Skeletal muscle satellite cell (primary cell): ENCODE results near the gene DNM2.

Experiments used
- H3K27me3 ChIP-seq: 2 replicates; pipeline ENCODE4 v1.7.0; 2013; ENCODE audit warnings: low read length; ENCODE audit not compliant: control insufficient read depth, insufficient read depth
- H3K36me3 ChIP-seq: 2 replicates; pipeline ENCODE4 v1.7.0; 2013; ENCODE audit warnings: mild to moderate bottlenecking, control low read depth, low read length; ENCODE audit not compliant: insufficient read depth
- H3K4me1 ChIP-seq: 2 replicates; pipeline ENCODE4 v1.7.0; 2013; ENCODE audit warnings: low read length; ENCODE audit not compliant: control insufficient read depth, insufficient read depth
- H3K4me2 ChIP-seq: 2 replicates; pipeline ENCODE4 v1.7.0; 2013; ENCODE audit warnings: mild to moderate bottlenecking, low read length
- H3K4me3 ChIP-seq: 2 replicates; pipeline ENCODE4 v1.7.0; 2013; ENCODE audit warnings: low read length
- H3K9ac ChIP-seq: 2 replicates; pipeline ENCODE4 v1.7.0; 2013; ENCODE audit warnings: mild to moderate bottlenecking, low read depth, low read length, moderate library complexity
- H3K9me3 ChIP-seq: replicated peaks from 2 replicates; pipeline ENCODE4 v1.7.0; 2013; ENCODE audit warnings: mild to moderate bottlenecking, control low read depth, low read length

DNM2 gene

DNA sequence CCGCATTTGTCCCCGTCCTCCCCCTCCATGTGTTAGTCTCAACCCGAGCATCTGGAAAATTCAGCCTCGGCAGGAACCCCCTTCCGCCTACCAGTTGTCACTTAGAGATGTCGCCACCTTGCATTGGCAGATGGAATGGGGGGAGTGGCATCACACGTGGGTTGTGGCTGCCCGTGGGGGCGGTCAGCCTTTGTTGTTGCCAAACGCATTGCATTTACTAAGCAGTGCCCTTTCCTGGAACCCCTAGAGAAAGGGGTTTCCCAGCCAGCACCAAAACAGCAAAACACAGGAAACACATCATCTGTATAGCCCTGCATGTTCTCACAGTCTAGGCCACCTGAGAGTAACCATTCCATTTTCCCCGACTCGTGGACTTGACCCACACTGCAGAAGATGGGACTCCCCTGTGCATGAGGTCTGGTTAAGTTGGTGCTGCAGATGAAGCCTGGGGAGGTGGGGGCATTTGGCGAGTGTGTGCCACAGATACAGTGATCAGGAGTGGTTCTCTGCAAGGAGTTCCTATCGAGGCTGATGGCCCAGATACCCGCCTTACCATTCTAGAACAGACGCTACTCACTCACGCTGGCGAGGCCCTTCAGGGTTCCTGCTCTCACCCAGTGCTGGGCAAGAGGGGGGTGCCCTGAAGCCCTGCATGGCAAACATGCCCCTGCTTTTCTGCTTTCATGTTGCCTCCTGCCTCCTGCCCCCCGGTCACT lies 79.8 kb downstream of the DNM2 start:
- Histone ChIP-seq H3K27me3 (no peaks in the 10 kb centered on the region), H3K36me3 (peaks cover 63% of the 10 kb centered on the region), H3K4me2 (no peak overlapping the region), H3K9ac (no peak overlapping the region), H3K9me3 (no peaks in the 10 kb centered on the region), H3K4me3 (no peak overlapping the region), H3K4me1 (no peaks in the 10 kb centered on the region)

GRCh38 chr19:10800488-10800887 lies 82.6 kb downstream of the DNM2 start:
- H3K4me3 ChIP-seq, result no peak overlapping the region
- H3K9ac ChIP-seq, result no peak overlapping the region
- H3K4me1 ChIP-seq, result no peaks in the 10 kb centered on the region
- no peaks in the 10 kb centered on the region for H3K27me3 ChIP-seq
- no peak overlapping the region for H3K4me2 ChIP-seq
- H3K9me3 ChIP-seq, result no peaks in the 10 kb centered on the region
- H3K36me3 ChIP-seq, result peaks cover 75% of the 10 kb centered on the region

GRCh38 chr19:10802479-10802878 lies 84.6 kb downstream of the DNM2 start:
- no peak overlapping the region for H3K4me2 ChIP-seq
- no peaks in the 10 kb centered on the region for H3K27me3 ChIP-seq
- H3K36me3 ChIP-seq, result peaks cover 65% of the 10 kb centered on the region
- H3K9ac ChIP-seq, result no peak overlapping the region
- H3K4me3 ChIP-seq, result no peak overlapping the region
- H3K4me1 ChIP-seq, result no peaks in the 10 kb centered on the region
- H3K9me3 ChIP-seq, result no peaks in the 10 kb centered on the region

DNA sequence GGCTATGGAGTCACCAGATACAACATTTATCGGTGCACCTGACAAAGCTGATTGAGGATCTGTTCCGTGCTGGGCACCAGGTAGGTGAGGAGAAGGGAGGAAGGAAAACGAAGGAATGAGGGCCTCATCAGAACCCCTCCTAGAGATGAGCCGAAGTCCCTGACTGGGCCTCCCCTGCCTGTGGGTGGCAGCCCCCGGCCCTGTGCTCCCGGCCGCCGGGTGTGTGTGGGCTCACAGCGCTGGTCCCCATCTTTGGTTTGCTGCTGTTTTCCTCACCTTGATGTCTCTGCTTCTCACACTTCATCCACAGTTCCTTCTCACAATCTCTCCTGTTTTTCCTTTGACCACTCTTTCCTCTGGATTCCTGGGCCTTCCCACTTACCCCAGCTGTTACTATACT lies 85.4 kb downstream of the DNM2 start:
- Histone ChIP-seq H3K4me3 (no peak overlapping the region), H3K36me3 (peaks cover 57% of the 10 kb centered on the region), H3K4me1 (no peaks in the 10 kb centered on the region), H3K27me3 (no peaks in the 10 kb centered on the region), H3K4me2 (no peak overlapping the region), H3K9me3 (no peaks in the 10 kb centered on the region), H3K9ac (no peak overlapping the region)

DNA sequence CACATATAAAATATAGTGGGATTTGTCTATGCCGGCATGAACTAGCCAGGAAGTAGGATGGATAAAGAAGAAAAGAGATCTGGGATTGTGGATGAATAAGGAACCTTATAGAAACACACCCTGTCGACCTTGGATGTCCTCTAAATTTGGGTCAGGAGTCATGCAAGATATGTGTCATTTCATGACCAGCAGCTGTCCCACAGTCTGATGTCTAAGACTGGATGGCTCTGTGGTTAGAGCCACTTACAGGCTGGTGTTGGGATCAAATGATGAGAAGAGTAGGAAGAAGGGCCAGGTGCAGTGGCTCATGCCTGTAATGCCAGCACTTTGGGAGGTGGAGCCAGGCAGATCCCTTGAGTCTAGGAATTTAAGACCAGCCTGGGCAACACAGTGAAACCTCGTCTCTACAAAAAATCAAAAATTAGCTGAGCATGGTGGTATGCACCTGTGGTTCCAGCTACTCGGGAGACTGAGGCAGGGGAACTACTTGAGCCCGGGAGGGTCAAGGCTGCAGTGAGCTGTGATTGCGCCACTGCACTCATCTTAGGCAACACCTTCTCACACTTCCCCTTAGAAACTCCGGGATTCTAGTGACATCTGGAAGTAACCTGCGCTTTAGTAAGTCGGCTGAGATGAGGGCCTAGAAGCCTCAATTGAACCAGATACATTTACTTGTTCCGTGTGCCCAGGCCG lies 87.3 kb downstream of the DNM2 start:
- Histone ChIP-seq H3K9me3 (no peaks in the 10 kb centered on the region), H3K9ac (no peak overlapping the region), H3K36me3 (peaks cover 64% of the 10 kb centered on the region), H3K27me3 (no peaks in the 10 kb centered on the region), H3K4me2 (no peak overlapping the region), H3K4me1 (no peaks in the 10 kb centered on the region), H3K4me3 (no peak overlapping the region)

GRCh38 chr19:10805758-10806247 lies 87.9 kb downstream of the DNM2 start:
- Histone ChIP-seq H3K4me2 (no peak overlapping the region), H3K4me1 (no peaks in the 10 kb centered on the region), H3K27me3 (no peaks in the 10 kb centered on the region), H3K9me3 (no peaks in the 10 kb centered on the region), H3K4me3 (no peak overlapping the region), H3K9ac (no peak overlapping the region), H3K36me3 (peaks cover 63% of the 10 kb centered on the region)

- Histone ChIP-seq H3K9me3 (no peaks in the 10 kb centered on the region), H3K27me3 (no peaks in the 10 kb centered on the region), H3K36me3 (peaks cover 60% of the 10 kb centered on the region), H3K9ac (no peak overlapping the region), H3K4me2 (no peak overlapping the region), H3K4me3 (no peak overlapping the region), H3K4me1 (peaks cover 14% of the 10 kb centered on the region)
Measured at GRCh38 chr19:10808937-10809649, 91.2 kb downstream of the DNM2 start.

GRCh38 chr19:10809651-10810285 lies 91.9 kb downstream of the DNM2 start:
- no peak overlapping the region for H3K9ac ChIP-seq
- peaks cover 14% of the 10 kb centered on the region for H3K4me1 ChIP-seq
- no peak overlapping the region for H3K4me2 ChIP-seq
- peaks cover 61% of the 10 kb centered on the region for H3K36me3 ChIP-seq
- H3K4me3 ChIP-seq, result no peak overlapping the region
- H3K27me3 ChIP-seq, result no peaks in the 10 kb centered on the region
- no peaks in the 10 kb centered on the region for H3K9me3 ChIP-seq

DNA sequence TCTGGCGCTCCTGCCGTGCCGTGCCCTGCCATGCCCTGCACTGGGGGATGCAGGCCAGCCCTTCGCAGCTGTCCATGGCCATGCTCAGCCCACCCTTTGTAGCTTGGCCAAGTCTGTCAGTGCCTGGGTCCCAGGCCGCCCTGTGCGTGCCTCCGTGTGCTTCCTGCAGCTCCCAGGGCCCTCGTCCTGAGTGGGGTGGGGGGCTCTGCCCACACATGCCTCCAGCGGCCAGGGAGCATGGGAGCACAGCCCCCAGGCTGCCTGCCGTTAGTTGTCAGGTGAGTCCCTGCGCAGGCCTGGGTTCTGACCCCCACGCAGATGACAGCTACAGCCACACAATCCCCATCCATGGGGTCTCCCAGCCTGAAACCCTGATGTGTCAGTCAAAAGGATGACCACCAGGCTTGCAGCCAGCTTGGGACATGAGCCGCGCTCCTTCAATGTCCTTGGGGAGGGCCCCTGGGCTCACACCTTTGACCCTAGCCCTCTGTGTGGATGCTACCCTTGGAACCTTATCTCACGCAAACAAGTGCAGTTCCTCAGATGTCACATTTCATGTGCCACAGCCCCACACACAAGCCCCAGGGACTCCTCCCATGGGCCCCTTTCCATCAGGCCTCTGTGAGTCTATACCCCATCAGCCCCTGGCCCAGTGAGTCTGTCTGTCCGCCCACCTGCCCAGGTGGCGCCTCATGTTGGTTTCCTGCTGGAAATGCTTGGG lies 93.7 kb downstream of the DNM2 start:
- Histone ChIP-seq H3K4me3 (no peak overlapping the region), H3K9ac (no peak overlapping the region)

DNA sequence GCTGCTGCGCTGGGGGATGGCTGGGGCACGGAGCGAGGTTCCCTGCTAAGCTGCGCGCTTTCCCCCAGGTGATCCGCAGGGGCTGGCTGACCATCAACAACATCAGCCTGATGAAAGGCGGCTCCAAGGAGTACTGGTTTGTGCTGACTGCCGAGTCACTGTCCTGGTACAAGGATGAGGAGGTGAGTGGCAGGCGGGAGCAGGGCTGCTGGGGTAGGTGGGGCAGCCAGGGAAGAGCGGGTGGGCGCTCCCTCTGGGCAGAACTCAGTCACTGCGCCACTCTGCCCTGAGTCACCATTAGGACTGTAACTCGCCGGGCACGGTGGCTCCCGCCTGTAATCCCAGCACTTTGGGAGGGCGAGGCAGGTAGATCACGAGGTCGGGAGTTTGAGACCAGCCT lies 94.3 kb downstream of the DNM2 start:
- no peak overlapping the region for H3K9ac ChIP-seq
- no peaks in the 10 kb centered on the region for H3K27me3 ChIP-seq
- no peaks in the 10 kb centered on the region for H3K9me3 ChIP-seq
- H3K4me3 ChIP-seq, result no peak overlapping the region
- peaks cover 28% of the 10 kb centered on the region for H3K4me1 ChIP-seq
- H3K4me2 ChIP-seq, result no peak overlapping the region
- H3K36me3 ChIP-seq, result peaks cover 62% of the 10 kb centered on the region

More for the DNA sequence above, 93.7 kb downstream of the DNM2 start:
- Histone ChIP-seq H3K27me3 (no peaks in the 10 kb centered on the region), H3K4me2 (no peak overlapping the region), H3K36me3 (peaks cover 61% of the 10 kb centered on the region), H3K4me1 (peaks cover 21% of the 10 kb centered on the region), H3K9me3 (no peaks in the 10 kb centered on the region)
